Measurements from ENCODE around the gene EVPLL. TPM values are rescaled to one million over a fixed set of nuclear protein-coding genes. Genes with fewer than 3 reads are reported as not detected.
"Not testable (repeated sequence)": the region's sequence is repeated elsewhere in the genome, so short reads cannot be mapped to it uniquely, and the experiment has no call there.

The EVPLL gene
- not detected for polyA plus RNA-seq (2013, experiment 1 of 2)
- polyA plus RNA-seq (2013, experiment 2 of 2) = not detected

- H3K9me3 ChIP-seq (ENCODE audit: insufficient read depth, low read depth, low read length) = peaks cover 6% of the 10 kb centered on the region; the same call in 1 of the 2 replicates
- no peaks in the 10 kb centered on the region for H3K36me3 ChIP-seq (ENCODE audit: insufficient read depth, low read length)
- H3K4me3 ChIP-seq (ENCODE audit: low read length) = no peak within 1 kb of the TSS
- 91% methylated on average over 20 of the region's 20 CpGs for WGBS
- no peaks in the 10 kb centered on the region for H3K4me1 ChIP-seq (ENCODE audit: insufficient read depth, low read length)
- no peak within 1 kb of the TSS for H3K27ac ChIP-seq (ENCODE audit: low read depth, low read length)
- no peaks in the 10 kb centered on the region for H3K27me3 ChIP-seq (ENCODE audit: insufficient read depth, low read length)
- 0 out of 2 replicates have a peak within 1 kb of the TSS, but pooled peaks have one; percentile 20 for H3K9ac ChIP-seq (ENCODE audit: low read depth, low read length)
Observed at GRCh38 chr17:18377437-18378204, at the start of gene EVPLL. Gene EVPLL (plus strand): TSS chr17:18377778. CDS start chr17:18380938, 3,160 bp downstream.

GRCh38 chr17:18328643-18329204 lies 48.9 kb upstream of the EVPLL start:
- Histone ChIP-seq H3K9ac (ENCODE audit: low read depth, low read length) (no peak overlapping the region), H3K4me3 (ENCODE audit: low read length) (no peak overlapping the region), H3K4me1 (ENCODE audit: insufficient read depth, low read length) (no peaks in the 10 kb centered on the region), H3K27ac (ENCODE audit: low read depth, low read length) (no peak overlapping the region), H3K36me3 (ENCODE audit: insufficient read depth, low read length) (peaks cover 83% of the 10 kb centered on the region), H3K9me3 (ENCODE audit: insufficient read depth, low read depth, low read length) (no peaks in the 10 kb centered on the region), H3K27me3 (ENCODE audit: insufficient read depth, low read length) (no peaks in the 10 kb centered on the region)
- WGBS = 96% methylated on average over 9 of the region's 9 CpGs

DNA sequence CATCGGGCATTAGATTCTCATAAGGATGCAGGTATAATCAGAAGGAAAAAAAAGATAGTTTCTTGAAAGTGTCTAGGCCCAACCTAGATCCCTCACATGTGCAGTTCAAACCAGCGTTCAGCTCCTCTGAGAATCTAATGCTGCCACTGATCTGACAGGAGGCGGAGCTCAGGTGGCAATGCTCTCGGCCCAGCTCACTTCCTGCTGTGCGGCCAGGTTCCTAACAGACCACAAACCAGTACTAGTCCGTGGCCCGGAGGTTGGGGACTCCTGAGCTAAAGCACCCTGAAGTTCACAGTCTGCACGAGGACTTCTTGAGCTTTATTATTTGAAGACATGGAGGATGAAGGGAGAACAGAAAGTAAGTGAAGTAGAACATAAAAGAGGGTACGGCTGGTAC lies 45.7 kb upstream of the EVPLL start:
- 91% methylated on average over 9 of the region's 9 CpGs for WGBS
- H3K9ac ChIP-seq (ENCODE audit: low read depth, low read length) = no peak overlapping the region
- H3K36me3 ChIP-seq (ENCODE audit: insufficient read depth, low read length) = peaks cover 83% of the 10 kb centered on the region

DNA sequence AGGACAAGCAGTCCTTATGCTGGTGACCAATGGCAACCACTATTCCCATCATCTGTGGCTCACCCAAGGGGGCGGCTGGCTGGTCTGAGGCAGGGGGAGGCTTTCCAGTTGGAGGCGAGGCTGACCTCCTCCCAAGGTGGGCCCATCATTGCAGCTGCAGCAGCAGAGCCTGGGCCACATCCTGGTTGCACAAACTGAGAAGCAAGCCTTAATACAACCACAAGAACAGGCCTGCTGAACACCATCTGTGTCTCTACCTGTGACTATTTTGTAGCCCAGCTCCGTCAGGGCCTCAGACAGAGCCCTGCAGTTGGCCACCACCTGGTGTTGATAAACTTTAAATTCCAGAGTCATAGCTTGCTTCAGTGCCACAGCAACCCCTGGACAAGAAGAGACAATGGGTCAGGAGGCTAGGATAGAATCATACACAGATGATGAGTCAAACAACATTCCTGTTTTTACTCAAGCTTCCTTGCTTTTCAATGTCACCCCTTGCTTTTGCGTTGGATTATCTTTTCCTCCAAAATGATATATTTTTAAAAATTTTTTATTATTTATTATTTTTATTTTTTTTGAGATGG lies 44.6 kb upstream of the EVPLL start:
- WGBS = 73% methylated on average over 3 of the region's 4 CpGs

More for the DNA sequence above, 45.7 kb upstream of the EVPLL start:
- H3K4me3 ChIP-seq (ENCODE audit: low read length) = no peak overlapping the region
- H3K4me1 ChIP-seq (ENCODE audit: insufficient read depth, low read length) = no peaks in the 10 kb centered on the region
- H3K27me3 ChIP-seq (ENCODE audit: insufficient read depth, low read length) = no peaks in the 10 kb centered on the region
- H3K27ac ChIP-seq (ENCODE audit: low read depth, low read length) = no peak overlapping the region
- no peaks in the 10 kb centered on the region for H3K9me3 ChIP-seq (ENCODE audit: insufficient read depth, low read depth, low read length)

DNA sequence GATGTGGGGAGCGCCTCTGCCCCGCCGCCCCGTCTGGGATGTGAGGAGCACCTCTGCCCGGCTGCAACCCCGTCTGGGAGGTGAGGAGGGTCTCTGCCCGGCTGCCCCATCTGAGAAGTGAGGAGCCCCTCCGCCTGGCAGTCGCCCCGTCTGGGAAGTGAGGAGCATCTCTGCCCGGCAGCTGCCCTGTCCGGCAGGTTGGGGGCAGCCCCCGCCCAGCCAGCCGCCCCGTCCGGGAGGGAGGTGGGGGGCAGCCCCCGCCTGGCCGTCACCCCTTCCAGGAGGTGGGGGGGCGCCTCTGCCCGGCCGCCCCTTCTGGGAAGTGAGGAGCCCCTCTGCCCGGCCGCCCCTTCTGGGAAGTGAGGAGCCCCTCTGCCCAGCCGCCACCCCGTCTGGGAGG lies 39.4 kb upstream of the EVPLL start:
- H3K27ac ChIP-seq (ENCODE audit: low read depth, low read length); H3K9me3 ChIP-seq (ENCODE audit: insufficient read depth, low read depth, low read length); H3K4me1 ChIP-seq (ENCODE audit: insufficient read depth, low read length); H3K4me3 ChIP-seq (ENCODE audit: low read length); H3K27me3 ChIP-seq (ENCODE audit: insufficient read depth, low read length); H3K9ac ChIP-seq (ENCODE audit: low read depth, low read length): not testable (repeated sequence)
- H3K36me3 ChIP-seq (ENCODE audit: insufficient read depth, low read length) = peaks cover 75% of the 10 kb centered on the region
- 96% methylated on average over 25 of the region's 25 CpGs for WGBS

More for the DNA sequence above, 44.6 kb upstream of the EVPLL start:
- Histone ChIP-seq H3K36me3 (ENCODE audit: insufficient read depth, low read length) (peaks cover 79% of the 10 kb centered on the region), H3K27ac (ENCODE audit: low read depth, low read length) (no peak overlapping the region), H3K4me3 (ENCODE audit: low read length) (no peak overlapping the region), H3K9me3 (ENCODE audit: insufficient read depth, low read depth, low read length) (no peaks in the 10 kb centered on the region), H3K27me3 (ENCODE audit: insufficient read depth, low read length) (no peaks in the 10 kb centered on the region), H3K4me1 (ENCODE audit: insufficient read depth, low read length) (no peaks in the 10 kb centered on the region), H3K9ac (ENCODE audit: low read depth, low read length) (no peak overlapping the region)

GRCh38 chr17:18339933-18340332 lies 37.6 kb upstream of the EVPLL start:
- H3K4me1 ChIP-seq (ENCODE audit: insufficient read depth, low read length) = no peaks in the 10 kb centered on the region
- H3K9me3 ChIP-seq (ENCODE audit: insufficient read depth, low read depth, low read length) = peaks cover 8% of the 10 kb centered on the region; the same call in 1 of the 2 replicates
- no peak overlapping the region for H3K4me3 ChIP-seq (ENCODE audit: low read length)
- H3K27me3 ChIP-seq (ENCODE audit: insufficient read depth, low read length) = no peaks in the 10 kb centered on the region
- H3K9ac ChIP-seq (ENCODE audit: low read depth, low read length) = no peak overlapping the region
- peaks cover 79% of the 10 kb centered on the region for H3K36me3 ChIP-seq (ENCODE audit: insufficient read depth, low read length)
- no peak overlapping the region for H3K27ac ChIP-seq (ENCODE audit: low read depth, low read length)
- 96% methylated on average over 13 of the region's 13 CpGs for WGBS

DNA sequence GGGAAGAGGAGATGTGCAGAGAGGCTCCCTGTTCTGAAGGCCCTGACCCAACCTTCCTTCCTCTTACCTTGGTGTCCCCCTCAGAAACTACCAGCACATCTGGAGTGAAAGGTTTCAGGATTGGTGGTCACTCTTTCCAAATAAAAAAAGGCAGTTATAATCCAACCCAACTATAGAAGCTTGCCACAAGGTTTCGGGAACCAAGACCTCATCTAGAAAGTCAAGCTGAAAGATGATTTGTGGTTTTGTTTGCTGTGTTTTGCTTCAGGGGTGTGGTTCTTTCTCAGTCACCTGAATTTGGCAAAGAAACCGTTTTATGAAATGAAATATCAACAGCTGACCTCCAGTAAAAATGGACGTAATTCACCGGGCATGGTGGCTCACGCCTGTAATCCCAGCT lies 33.6 kb upstream of the EVPLL start:
- H3K36me3 ChIP-seq (ENCODE audit: insufficient read depth, low read length) = peaks cover 89% of the 10 kb centered on the region
- H3K4me3 ChIP-seq (ENCODE audit: low read length) = no peak overlapping the region
- H3K4me1 ChIP-seq (ENCODE audit: insufficient read depth, low read length) = no peaks in the 10 kb centered on the region
- peaks cover 7% of the 10 kb centered on the region; the same call in 1 of the 2 replicates for H3K9me3 ChIP-seq (ENCODE audit: insufficient read depth, low read depth, low read length)
- H3K27me3 ChIP-seq (ENCODE audit: insufficient read depth, low read length) = no peaks in the 10 kb centered on the region
- no peak overlapping the region for H3K27ac ChIP-seq (ENCODE audit: low read depth, low read length)
- no peak overlapping the region for H3K9ac ChIP-seq (ENCODE audit: low read depth, low read length)
- WGBS = 93% methylated on average over 5 of the region's 5 CpGs

DNA sequence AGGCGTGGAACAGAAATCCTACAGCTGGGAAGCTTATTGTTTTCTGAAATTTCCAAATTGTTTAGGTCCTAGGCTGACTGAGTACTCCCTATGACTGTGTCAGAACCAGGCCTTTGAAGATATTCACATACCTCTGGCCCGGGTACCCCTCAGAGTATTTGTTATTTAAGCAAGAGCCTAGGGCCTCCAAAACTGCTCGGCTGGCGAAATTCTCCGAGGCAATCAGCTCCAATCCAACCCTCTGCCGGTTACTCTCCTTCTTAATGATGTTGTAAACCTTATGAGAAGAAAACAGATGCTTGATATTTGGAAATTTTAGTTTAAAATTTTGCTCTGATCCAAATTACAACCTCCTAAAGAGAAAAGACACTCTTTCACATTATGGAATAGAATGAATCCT lies 24.0 kb upstream of the EVPLL start:
- Histone ChIP-seq H3K36me3 (ENCODE audit: insufficient read depth, low read length) (peaks cover 52% of the 10 kb centered on the region), H3K9me3 (ENCODE audit: insufficient read depth, low read depth, low read length) (no peaks in the 10 kb centered on the region), H3K4me1 (ENCODE audit: insufficient read depth, low read length) (no peaks in the 10 kb centered on the region), H3K27me3 (ENCODE audit: insufficient read depth, low read length) (no peaks in the 10 kb centered on the region), H3K27ac (ENCODE audit: low read depth, low read length) (no peak overlapping the region), H3K9ac (ENCODE audit: low read depth, low read length) (no peak overlapping the region), H3K4me3 (ENCODE audit: low read length) (no peak overlapping the region)
- WGBS = 88% methylated on average over 6 of the region's 6 CpGs

DNA sequence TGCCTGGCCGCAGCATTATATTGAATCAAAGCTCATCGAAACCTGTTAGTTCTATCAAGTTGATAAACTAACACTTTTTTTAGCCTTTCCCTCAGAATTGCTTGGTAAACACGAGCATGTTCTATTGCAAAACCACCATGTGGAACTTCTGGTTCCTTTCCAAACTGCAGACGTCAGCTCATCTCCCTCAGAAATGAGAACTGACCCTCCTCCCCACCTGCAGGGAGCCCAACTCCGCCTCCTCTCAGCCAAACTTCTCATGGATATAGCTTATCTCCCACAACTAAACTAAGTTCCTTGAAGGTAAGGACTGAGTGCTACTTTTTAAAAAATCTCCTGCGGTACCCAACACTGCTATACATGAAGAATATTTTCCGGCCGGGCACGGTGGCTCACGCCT lies 21.0 kb upstream of the EVPLL start:
- Histone ChIP-seq H3K27ac (ENCODE audit: low read depth, low read length) (no peak overlapping the region), H3K36me3 (ENCODE audit: insufficient read depth, low read length) (peaks cover 54% of the 10 kb centered on the region), H3K4me1 (ENCODE audit: insufficient read depth, low read length) (no peaks in the 10 kb centered on the region), H3K4me3 (ENCODE audit: low read length) (no peak overlapping the region), H3K27me3 (ENCODE audit: insufficient read depth, low read length) (no peaks in the 10 kb centered on the region), H3K9me3 (ENCODE audit: insufficient read depth, low read depth, low read length) (no peaks in the 10 kb centered on the region), H3K9ac (ENCODE audit: low read depth, low read length) (no peak overlapping the region)
- 92% methylated on average over 10 of the region's 10 CpGs for WGBS

DNA sequence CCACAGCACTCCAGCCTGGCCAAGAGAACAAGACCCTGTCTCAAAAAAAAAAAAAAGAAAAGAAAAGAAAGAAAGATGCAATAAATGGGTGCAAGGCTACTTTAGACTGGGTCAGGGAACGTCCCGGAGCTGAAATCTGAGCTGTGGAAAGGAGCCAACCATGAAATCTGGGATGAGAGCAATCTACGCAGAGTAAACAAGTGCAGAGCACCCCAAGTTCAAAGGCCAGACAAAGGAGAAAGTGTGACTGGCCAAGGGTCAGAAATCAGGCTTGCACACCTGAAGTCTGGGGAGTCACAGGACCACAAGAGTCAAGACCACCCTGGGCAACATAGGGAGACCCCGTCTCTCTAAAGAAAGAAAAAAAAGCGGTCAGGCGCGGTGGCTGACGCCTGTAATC lies 17.1 kb upstream of the EVPLL start:
- no peaks in the 10 kb centered on the region for H3K9me3 ChIP-seq (ENCODE audit: insufficient read depth, low read depth, low read length)
- no peak overlapping the region for H3K4me3 ChIP-seq (ENCODE audit: low read length)
- 85% methylated on average over 8 of the region's 8 CpGs for WGBS
- no peak overlapping the region for H3K9ac ChIP-seq (ENCODE audit: low read depth, low read length)
- H3K36me3 ChIP-seq (ENCODE audit: insufficient read depth, low read length) = peaks cover 27% of the 10 kb centered on the region; the same call in 1 of the 2 replicates
- no peaks in the 10 kb centered on the region for H3K27me3 ChIP-seq (ENCODE audit: insufficient read depth, low read length)
- no peak overlapping the region for H3K27ac ChIP-seq (ENCODE audit: low read depth, low read length)
- 0 out of 2 replicates have a peak, but pooled peaks cover 4% of the 10 kb centered on the region for H3K4me1 ChIP-seq (ENCODE audit: insufficient read depth, low read length)
